Lower lobe of right lung (tissue), 2 donors: ENCODE data around the gene SLC25A24. TPM values are rescaled to one million over a fixed set of nuclear protein-coding genes. Genes with fewer than 3 reads are reported as not detected.
"Not testable (repeated sequence)": the region's sequence is repeated elsewhere in the genome, so short reads cannot be mapped to it uniquely, and the experiment has no call there.

Experiments
- ATAC-seq, 2 donors: fragments of 200-7000 bp; cut with Tn5 transposase; one replicate each; pipeline ENCODE4 v1.9.1; 2020 to 2022; ENCODE audit warnings: mild to moderate bottlenecking in 2 of 2, moderate library complexity in 2 of 2
- DNase-seq: peaks from one replicate; pipeline ENCODE4 v3.0.0-alpha.2; 2020
- H3K27ac ChIP-seq: fragments of 200-600 bp; one replicate; pipeline ENCODE4 v1.8.0; 2022
- H3K27me3 ChIP-seq: fragments of 200-600 bp; one replicate; pipeline ENCODE4 v1.8.0; 2022; ENCODE audit warnings: low read depth
- H3K36me3 ChIP-seq: fragments of 200-600 bp; one replicate; pipeline ENCODE4 v1.8.0; 2022; ENCODE audit warnings: mild to moderate bottlenecking
- H3K4me1 ChIP-seq: fragments of 200-600 bp; one replicate; pipeline ENCODE4 v1.8.0; 2022
- H3K4me3 ChIP-seq: fragments of 200-600 bp; one replicate; pipeline ENCODE4 v1.8.0; 2022; ENCODE audit warnings: mild to moderate bottlenecking
- H3K9me3 ChIP-seq: fragments of 200-600 bp; one replicate; pipeline ENCODE4 v1.8.0; 2022
- intact Hi-C: fragments of 100-400 bp; cut with DNase I; formaldehyde crosslinking; loops from one replicate; pipeline ENCODE4 v1.11.0; 2022
- total RNA-seq: library from RNA; stranded (reverse); fragmentation: NEBNext Ultra II Directional; extraction: Animal tissue kit (Norgen Biotek cat#: 25700); gene quantifications from one replicate; pipeline ENCODE4 v1.2.1, GENCODE V29; 2021
- TF ChIP-seq, protein P1 (sequence below): fragments of 200-600 bp; IDR thresholded peaks from one replicate; pipeline ENCODE4 v1.8.0; 2022; ENCODE audit warnings: antibody characterized with exemption, mild to moderate bottlenecking
- donor health status: DM: no; HTN: yes; CAD: no; lungs with severe emphysema.

The SLC25A24 gene
- total RNA-seq, 1 donor from 2014 or later, result 49.5 TPM

DNA sequence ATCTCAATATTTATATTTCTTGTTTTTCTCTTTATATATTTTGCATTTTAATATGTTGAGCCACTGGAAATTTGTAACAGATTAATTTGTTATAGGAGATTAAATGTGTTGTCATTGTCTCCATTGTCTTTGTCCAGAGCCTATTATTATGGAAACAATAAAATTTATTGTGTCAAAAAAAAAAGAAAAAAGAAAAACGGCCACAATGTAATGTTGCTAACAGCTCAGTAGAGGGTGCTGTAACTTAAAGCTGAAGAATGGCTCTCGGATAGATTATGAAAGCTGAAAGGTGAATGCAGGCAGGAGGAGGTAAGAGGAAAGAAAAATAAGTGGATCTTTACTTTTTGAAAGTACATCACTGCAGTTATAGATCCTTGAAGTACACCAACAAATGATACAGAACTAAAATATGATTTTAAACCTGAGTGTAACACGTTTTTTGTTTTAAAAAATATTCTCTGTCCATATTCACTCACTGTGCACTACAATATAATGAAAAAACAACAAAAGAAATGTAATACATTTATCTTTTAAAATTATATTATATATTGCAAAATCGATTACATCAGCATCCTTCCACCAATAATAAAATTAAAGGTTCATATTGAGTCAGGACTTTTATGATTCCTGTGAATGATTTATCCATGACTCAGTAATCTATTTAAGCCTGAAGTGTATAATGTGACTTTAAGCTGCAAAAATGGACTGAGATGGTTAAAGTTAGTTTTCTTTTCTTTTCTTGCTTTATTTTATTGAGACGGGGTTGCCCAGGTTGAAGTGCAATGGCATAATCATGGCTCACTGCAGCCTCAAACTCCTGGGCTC is 14.7 kb upstream of the SLC25A24 start:
- peak; percentile 59 to 72 for ATAC-seq
- not testable (repeated sequence) for H3K27me3 ChIP-seq, DNase-seq

DNA sequence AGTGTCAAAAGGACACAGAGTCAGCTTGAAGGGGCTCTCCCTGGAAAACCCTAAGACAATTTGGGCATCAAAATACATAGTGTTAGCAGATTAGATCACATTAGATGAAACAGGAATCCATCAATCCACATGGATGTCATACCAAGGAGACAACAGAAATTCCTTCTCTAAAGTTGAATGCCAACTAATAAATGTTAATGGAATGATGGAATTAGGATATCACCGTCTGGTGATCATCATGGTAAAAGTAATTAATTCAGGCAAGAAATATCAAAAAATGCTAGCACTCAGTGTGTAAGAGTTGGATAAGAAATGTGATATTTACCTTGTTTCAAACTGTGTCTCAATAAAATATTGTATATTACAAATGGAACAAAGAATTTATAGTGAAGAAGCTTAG is 10.9 kb upstream of the SLC25A24 start:
- Histone ChIP-seq H3K4me1 (no peaks in the 10 kb centered on the region), H3K27me3 (no peaks in the 10 kb centered on the region), H3K9me3 (no peaks in the 10 kb centered on the region), H3K36me3 (no peaks in the 10 kb centered on the region), H3K27ac (no peak overlapping the region), H3K4me3 (no peak overlapping the region)
- ATAC-seq, result no peak
- TF ChIP-seq, protein P1, sequence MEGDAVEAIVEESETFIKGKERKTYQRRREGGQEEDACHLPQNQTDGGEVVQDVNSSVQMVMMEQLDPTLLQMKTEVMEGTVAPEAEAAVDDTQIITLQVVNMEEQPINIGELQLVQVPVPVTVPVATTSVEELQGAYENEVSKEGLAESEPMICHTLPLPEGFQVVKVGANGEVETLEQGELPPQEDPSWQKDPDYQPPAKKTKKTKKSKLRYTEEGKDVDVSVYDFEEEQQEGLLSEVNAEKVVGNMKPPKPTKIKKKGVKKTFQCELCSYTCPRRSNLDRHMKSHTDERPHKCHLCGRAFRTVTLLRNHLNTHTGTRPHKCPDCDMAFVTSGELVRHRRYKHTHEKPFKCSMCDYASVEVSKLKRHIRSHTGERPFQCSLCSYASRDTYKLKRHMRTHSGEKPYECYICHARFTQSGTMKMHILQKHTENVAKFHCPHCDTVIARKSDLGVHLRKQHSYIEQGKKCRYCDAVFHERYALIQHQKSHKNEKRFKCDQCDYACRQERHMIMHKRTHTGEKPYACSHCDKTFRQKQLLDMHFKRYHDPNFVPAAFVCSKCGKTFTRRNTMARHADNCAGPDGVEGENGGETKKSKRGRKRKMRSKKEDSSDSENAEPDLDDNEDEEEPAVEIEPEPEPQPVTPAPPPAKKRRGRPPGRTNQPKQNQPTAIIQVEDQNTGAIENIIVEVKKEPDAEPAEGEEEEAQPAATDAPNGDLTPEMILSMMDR, result no peak
- intact Hi-C loops, result no loop called here
- no peak for DNase-seq

More for the DNA sequence above, 14.7 kb upstream of the SLC25A24 start:
- H3K4me3 ChIP-seq, H3K9me3 ChIP-seq, H3K4me1 ChIP-seq, H3K36me3 ChIP-seq, intact Hi-C loops, H3K27ac ChIP-seq: not testable (repeated sequence)
- TF ChIP-seq, protein P1, result peak; percentile 65

DNA sequence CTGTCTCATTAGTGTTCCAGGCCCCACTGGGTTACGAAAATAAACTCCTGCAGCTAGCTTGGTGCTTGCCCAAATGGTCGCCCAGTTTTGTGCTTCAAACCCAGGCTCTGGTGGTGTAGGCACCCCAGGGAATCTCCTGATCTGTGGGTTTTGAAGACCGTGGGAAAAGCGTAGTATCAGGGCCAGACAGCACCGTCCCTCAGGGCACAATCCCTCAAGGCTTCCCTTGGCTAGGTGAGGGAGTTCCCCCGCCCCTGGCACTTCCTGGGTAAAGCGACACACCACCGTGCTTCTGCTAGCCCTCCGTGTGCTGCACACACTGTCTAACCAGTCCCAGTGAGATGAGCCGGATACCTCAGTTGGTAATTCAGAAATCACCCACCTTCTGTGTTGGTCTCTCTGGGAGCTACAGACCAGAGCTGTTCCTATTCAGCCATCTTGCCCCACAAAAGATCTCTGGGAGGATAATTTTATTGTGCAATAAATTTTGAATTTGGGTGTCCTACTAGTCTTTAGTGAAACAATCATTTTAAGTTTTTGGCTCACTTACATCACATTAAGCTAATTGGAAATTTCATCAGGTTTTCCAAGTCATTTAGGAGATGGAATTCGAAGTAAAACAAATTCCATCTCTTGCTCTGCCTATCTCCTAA is 9.4 kb upstream of the SLC25A24 start:
- no peak for ATAC-seq

DNA sequence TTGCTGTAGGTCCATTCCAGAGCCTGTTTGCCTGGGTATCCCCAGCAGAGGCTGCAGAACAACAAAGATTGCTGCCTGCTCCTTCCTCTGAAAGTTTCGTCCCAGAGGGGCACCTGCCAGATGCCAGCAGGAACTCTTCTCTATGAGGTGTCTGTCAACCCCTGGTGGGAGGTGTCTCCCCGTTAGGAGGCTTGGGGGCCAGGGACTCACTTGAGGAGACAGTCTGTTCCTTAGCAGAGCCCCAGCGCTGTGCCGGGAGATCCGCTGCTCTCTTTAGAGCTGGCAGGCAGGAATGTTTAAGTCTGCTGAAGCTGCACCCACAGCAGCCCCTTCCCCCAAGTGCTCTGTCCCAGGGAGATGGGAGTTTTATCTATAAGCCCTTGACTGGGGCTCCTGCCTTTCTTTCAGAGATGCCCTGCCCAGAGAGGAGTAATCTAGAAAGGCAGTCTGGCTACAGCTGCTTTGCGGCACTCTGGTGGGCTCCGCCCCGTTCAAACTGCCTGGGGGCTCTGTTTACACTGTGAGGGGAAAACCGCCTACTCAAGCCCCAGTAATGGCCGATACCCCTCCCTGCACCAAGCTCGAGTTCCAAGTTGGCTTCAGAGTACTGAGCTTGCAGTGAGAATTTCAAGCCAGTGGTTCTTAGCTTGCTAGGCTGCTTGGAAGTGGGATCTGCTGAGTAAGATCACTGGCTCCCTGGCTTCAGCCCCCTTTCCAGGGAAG is 8.7 kb upstream of the SLC25A24 start:
- Histone ChIP-seq H3K36me3 (no peaks in the 10 kb centered on the region), H3K4me1 (no peaks in the 10 kb centered on the region), H3K27ac (no peak overlapping the region), H3K4me3 (no peak overlapping the region), H3K9me3 (no peaks in the 10 kb centered on the region), H3K27me3 (no peaks in the 10 kb centered on the region)
- DNase-seq (no peak), ATAC-seq (no peak)
- TF ChIP-seq, protein P1, result no peak
- intact Hi-C loops, result no loop called here

More for the DNA sequence above, 9.4 kb upstream of the SLC25A24 start:
- DNase-seq, result no peak
- intact Hi-C loops, result no loop called here
- H3K36me3 ChIP-seq, result no peaks in the 10 kb centered on the region
- H3K4me3 ChIP-seq, result no peak overlapping the region
- H3K4me1 ChIP-seq, result no peaks in the 10 kb centered on the region
- TF ChIP-seq, protein P1, result no peak
- H3K9me3 ChIP-seq, result no peaks in the 10 kb centered on the region
- no peaks in the 10 kb centered on the region for H3K27me3 ChIP-seq
- H3K27ac ChIP-seq, result no peak overlapping the region

DNA sequence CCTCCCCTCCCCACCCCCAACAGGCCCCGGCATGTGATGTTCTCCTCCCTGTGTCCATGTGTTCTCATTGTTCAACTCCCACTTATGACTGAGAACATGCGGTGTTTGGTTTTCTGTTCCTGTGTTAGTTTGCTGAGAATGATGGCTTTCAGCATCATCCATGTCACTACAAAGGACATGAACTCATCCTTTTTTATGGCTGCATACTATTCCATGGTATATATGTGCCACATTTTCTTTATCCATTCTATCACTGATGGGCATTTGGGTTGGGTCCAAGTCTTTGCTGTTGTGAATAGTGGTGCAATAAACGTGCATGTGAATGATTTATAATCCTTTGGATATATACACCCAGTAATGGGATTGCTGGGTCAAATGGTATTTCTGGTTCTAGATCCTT is 3.4 kb upstream of the SLC25A24 start:
- intact Hi-C loops, H3K27me3 ChIP-seq, ATAC-seq, DNase-seq, H3K27ac ChIP-seq, H3K9me3 ChIP-seq, H3K36me3 ChIP-seq, H3K4me3 ChIP-seq: not testable (repeated sequence)
- H3K4me1 ChIP-seq, result peaks cover 14% of the 10 kb centered on the region
